K562 (cell line): ENCODE results near the gene CCDC97. TPM values are rescaled to one million over a fixed set of nuclear protein-coding genes. Genes with fewer than 3 reads are reported as not detected.
A peak's percentile ranks its signal among the peaks of the same experiment; 100 is the strongest.

Experiments
- CEBPB ChIP-seq: fragments of 450-650 bp; IDR thresholded peaks from 2 replicates; pipeline ENCODE4 v1.6.1; 2016; ENCODE audit warnings: missing genetic modification characterization, missing compliant biosample characterization
- FOXJ3 ChIP-seq: sonication (generic); formaldehyde crosslinking; IDR thresholded peaks from 2 replicates; pipeline ENCODE4 v1.4.0; 2020; ENCODE audit warnings: mild to moderate bottlenecking, missing genetic modification reagents
- PCBP1 ChIP-seq: fragments of 200-400 bp; formaldehyde crosslinking; IDR thresholded peaks from 2 replicates; pipeline ENCODE4 v1.6.1; 2018; ENCODE audit warnings: mild to moderate bottlenecking, low read depth, low read length; ENCODE audit not compliant: poor library complexity, severe bottlenecking
- RFX5 ChIP-seq: IDR thresholded peaks from 2 replicates; pipeline ENCODE4 v1.6.1; 2011; ENCODE audit warnings: low read depth, mild to moderate bottlenecking, improper control_type of control experiment, low read length
- U2AF1 ChIP-seq: fragments of 200-400 bp; formaldehyde crosslinking; optimal IDR thresholded peaks from 2 replicates; pipeline ENCODE3; 2017; ENCODE audit warnings: mild to moderate bottlenecking, low read depth, low read length, moderate library complexity
- XRCC5 ChIP-seq: fragments of 200-400 bp; formaldehyde crosslinking; IDR thresholded peaks from 2 replicates; pipeline ENCODE4 v1.6.1; 2017; ENCODE audit warnings: low read depth, mild to moderate bottlenecking, low read length
- ZNF3 ChIP-seq: fragments of 250-450 bp; sonication (Bioruptor Pico); IDR thresholded peaks from 2 replicates; pipeline ENCODE4 v1.5.0; 2021; ENCODE audit warnings: mild to moderate bottlenecking, moderate library complexity
- polyA plus RNA-seq, 8 experiments: library from polyadenylated mRNA; depleted of rRNA in 4 of 8; stranded (reverse) in 5 of 8; unstranded in 3 of 8; fragments of >200 nt; fragmentation: Nextera tagmentation in 2 of 8; fragmentation: Illumina TruSeq in 1 of 8; extraction: Ambion mirVana in 2 of 8; extraction: Trizol in 1 of 8; gene quantifications; 2 replicates each; pipeline versions ENCODE4 v1.2.1 to v1.2.3, GENCODE V29; 2011 to 2014; ENCODE audit warnings: inconsistent platforms in 1 of 8, missing spikeins in 1 of 8
- total RNA-seq, 7 experiments: library from RNA; depleted of rRNA in 6 of 7; stranded (reverse); fragments of >200 nt in 6 of 7; fragmentation: Illumina TruSeq in 2 of 7; extraction: Trizol in 2 of 7; gene quantifications; 2 replicates each; pipeline versions ENCODE4 v1.2.1 to v1.2.3, GENCODE V29; 2011 to 2021; ENCODE audit warnings: low replicate concordance in 1 of 7
- TF ChIP-seq, protein P1 (sequence below), 2 experiments: fragments of 450-650 bp; formaldehyde crosslinking in 1 of 2; IDR thresholded peaks; 2 replicates each; pipeline versions ENCODE4 v1.4.0 to v1.6.1; 2014 to 2020; ENCODE audit warnings: mild to moderate bottlenecking in 2 of 2, borderline replicate concordance in 1 of 2, low read depth in 1 of 2
- TF ChIP-seq, protein P2 (sequence below), 2 experiments: fragments of 250-450 bp in 1 of 2; fragments of 450-650 bp in 1 of 2; sonication (Bioruptor Pico) in 1 of 2; IDR thresholded peaks; 2 replicates each; pipeline versions ENCODE4 v1.6.1 to v1.8.0; 2016 to 2021; ENCODE audit warnings: mild to moderate bottlenecking in 2 of 2, moderate library complexity in 2 of 2, missing compliant biosample characterization in 1 of 2, missing genetic modification characterization in 1 of 2
- TF ChIP-seq, protein P3 (sequence below): fragments of 450-650 bp; IDR thresholded peaks from 2 replicates; pipeline ENCODE4 v1.6.1; 2017; ENCODE audit warnings: mild to moderate bottlenecking, moderate library complexity

CCDC97 gene
- total and polyA plus RNA-seq, 9 of the 15 experiments (the other 6 are each of a cell fraction or from before 2014, with no cell fraction given): 0.60 to 16.5 (median 7.0) TPM

DNA sequence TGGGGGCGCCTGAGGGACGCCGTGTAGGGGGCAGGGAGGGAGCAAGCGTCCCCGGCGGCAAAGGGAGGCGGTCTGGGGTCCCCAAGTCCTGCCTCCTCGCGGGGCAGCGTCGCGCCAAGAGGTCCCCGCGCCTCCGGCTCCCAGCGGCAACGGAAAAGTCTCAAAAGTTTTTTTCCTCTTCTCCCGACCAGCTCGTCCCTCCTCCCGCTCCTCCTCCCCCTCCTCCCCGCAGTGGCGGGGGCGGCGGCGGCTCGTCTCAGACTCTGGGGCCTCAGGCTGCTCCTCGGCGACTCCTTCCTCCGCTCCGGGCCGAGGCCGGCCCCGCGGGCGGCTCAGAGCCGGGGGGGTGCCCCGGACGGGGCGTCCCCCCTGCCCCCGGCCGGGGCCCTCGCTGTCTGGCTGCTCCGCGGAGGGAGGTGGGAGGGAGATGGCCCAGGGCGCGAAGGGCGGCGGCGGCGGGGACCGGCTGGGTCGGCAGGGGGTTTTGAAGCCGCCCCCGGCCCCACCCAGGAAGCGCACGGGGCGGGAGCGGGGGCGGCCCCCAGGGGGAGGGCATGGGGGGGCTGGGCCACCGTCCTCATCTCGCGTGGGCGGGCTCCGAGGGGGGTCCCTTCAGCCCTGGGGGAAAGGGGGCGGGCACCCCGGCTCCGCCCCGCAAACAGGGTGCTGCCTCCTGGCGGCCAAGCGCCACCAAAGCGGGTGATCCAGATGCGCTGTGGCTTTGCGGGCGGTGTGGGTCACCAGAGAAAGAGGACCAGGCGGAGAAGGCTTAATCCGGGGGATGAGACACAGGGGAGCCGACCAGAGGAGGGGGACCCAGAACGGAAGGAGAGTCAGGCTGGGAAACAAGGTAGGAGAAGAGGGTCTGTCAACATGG lies 43.7 kb downstream of the CCDC97 start, which contains the start of gene TGFB1 (continued):
- TF ChIP-seq, protein P1, sequence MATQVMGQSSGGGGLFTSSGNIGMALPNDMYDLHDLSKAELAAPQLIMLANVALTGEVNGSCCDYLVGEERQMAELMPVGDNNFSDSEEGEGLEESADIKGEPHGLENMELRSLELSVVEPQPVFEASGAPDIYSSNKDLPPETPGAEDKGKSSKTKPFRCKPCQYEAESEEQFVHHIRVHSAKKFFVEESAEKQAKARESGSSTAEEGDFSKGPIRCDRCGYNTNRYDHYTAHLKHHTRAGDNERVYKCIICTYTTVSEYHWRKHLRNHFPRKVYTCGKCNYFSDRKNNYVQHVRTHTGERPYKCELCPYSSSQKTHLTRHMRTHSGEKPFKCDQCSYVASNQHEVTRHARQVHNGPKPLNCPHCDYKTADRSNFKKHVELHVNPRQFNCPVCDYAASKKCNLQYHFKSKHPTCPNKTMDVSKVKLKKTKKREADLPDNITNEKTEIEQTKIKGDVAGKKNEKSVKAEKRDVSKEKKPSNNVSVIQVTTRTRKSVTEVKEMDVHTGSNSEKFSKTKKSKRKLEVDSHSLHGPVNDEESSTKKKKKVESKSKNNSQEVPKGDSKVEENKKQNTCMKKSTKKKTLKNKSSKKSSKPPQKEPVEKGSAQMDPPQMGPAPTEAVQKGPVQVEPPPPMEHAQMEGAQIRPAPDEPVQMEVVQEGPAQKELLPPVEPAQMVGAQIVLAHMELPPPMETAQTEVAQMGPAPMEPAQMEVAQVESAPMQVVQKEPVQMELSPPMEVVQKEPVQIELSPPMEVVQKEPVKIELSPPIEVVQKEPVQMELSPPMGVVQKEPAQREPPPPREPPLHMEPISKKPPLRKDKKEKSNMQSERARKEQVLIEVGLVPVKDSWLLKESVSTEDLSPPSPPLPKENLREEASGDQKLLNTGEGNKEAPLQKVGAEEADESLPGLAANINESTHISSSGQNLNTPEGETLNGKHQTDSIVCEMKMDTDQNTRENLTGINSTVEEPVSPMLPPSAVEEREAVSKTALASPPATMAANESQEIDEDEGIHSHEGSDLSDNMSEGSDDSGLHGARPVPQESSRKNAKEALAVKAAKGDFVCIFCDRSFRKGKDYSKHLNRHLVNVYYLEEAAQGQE (IDR thresholded peaks at IDR 0.05; ENCODE audit: borderline replicate concordance): peak; percentile 44
- TF ChIP-seq, protein P1 (CRISPR knock-in tag; IDR thresholded peaks at IDR 0.05; ENCODE audit: low read depth): no peak; the same call in 1 of the 2 replicates
- TF ChIP-seq ZNF3: no peak
- TF ChIP-seq, protein P2, sequence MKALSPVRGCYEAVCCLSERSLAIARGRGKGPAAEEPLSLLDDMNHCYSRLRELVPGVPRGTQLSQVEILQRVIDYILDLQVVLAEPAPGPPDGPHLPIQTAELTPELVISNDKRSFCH (CRISPR knock-in tag; IDR thresholded peaks at IDR 0.05): no peak
- TF ChIP-seq, protein P2 (tag; IDR thresholded peaks at IDR 0.05): no peak
- TF ChIP-seq, protein P3, sequence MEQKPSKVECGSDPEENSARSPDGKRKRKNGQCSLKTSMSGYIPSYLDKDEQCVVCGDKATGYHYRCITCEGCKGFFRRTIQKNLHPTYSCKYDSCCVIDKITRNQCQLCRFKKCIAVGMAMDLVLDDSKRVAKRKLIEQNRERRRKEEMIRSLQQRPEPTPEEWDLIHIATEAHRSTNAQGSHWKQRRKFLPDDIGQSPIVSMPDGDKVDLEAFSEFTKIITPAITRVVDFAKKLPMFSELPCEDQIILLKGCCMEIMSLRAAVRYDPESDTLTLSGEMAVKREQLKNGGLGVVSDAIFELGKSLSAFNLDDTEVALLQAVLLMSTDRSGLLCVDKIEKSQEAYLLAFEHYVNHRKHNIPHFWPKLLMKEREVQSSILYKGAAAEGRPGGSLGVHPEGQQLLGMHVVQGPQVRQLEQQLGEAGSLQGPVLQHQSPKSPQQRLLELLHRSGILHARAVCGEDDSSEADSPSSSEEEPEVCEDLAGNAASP: no peak
- peak; percentile 88 for TF ChIP-seq PCBP1
- peak; percentile 64; the same call in 1 of the 2 replicates for TF ChIP-seq XRCC5
- no peak for TF ChIP-seq RFX5
- TF ChIP-seq FOXJ3 (CRISPR knock-in tag): no peak
- no peak for TF ChIP-seq CEBPB (tag)
- peak; percentile 79 for TF ChIP-seq U2AF1
